VCaP (cell line): ENCODE data around the gene CRIP3.
"Not testable (repeated sequence)": the region's sequence is repeated elsewhere in the genome, so short reads cannot be mapped to it uniquely, and the experiment has no call there.

ENCODE experiments used
- H3K27ac ChIP-seq: fragments of 450-650 bp; 2 replicates; pipeline ENCODE4 v1.5.1; 2017
- CTCF ChIP-seq: fragments of 450-650 bp; conservative IDR thresholded peaks from 2 replicates; pipeline ENCODE4 v1.5.1; 2017; ENCODE audit warnings: mild to moderate bottlenecking, moderate library complexity

CRIP3 gene

DNA sequence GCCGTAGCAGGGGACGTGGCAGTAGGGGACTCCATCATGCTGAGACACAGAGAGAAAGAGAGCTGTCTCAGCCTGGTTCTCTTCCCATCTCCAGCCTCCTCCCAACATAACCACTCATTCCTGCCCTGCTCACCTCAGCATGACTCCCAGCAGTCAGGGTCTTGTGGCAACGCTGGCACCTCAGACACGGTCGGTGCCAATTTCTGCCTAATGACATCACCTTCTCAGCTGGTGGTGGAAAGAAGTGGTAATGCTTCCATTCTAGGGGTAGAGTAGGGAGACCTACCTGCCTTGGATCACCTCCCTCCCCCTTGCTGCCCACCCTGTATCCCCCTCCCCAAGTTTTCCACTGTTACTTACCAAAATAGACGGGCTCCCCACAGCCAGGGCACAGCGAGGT lies 2.5 kb downstream of the CRIP3 start:
- TF ChIP-seq CTCF, result no peak
- no peak overlapping the region for H3K27ac ChIP-seq

DNA sequence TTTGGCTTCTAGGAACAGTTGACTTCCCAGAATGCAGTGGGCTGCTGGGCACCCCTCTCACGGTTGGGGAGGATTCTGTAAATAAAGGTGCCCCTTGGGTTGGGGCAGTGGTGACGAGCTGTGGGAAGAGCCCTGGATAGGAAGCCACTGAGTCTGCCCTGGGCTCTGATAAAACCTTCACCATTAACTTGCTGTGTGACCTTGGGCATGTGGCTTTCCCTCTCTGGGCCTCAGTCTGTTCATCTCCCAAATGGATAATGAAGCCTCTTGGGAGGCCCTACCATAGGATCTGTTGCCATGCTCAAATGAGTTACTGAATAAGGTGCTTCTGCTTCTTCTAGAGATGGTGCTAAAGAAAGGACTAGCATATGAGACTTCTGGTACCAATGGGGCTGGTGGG lies 3.7 kb downstream of the CRIP3 start:
- no peak overlapping the region for H3K27ac ChIP-seq
- no peak for TF ChIP-seq CTCF

- no peak for TF ChIP-seq CTCF
These were observed 4.3 kb downstream of the CRIP3 start for GRCh38 chr6:43304361-43304760.

GRCh38 chr6:43303751-43304331 lies 4.8 kb downstream of the CRIP3 start:
- no peak for TF ChIP-seq CTCF

More at GRCh38 chr6:43304361-43304760, 4.3 kb downstream of the CRIP3 start:
- H3K27ac ChIP-seq, result no peak overlapping the region

GRCh38 chr6:43303006-43303405 lies 5.6 kb downstream of the CRIP3 start:
- not testable (repeated sequence) for H3K27ac ChIP-seq

More at GRCh38 chr6:43303751-43304331, 4.8 kb downstream of the CRIP3 start:
- H3K27ac ChIP-seq, result no peak overlapping the region

- no peak overlapping the region for H3K27ac ChIP-seq
- TF ChIP-seq CTCF, result no peak
These were observed 6.5 kb downstream of the CRIP3 start for GRCh38 chr6:43302126-43302525.

GRCh38 chr6:43301081-43301870 lies 7.3 kb downstream of the CRIP3 start:
- H3K27ac ChIP-seq, result no peak overlapping the region
- no peak for TF ChIP-seq CTCF
